ENCODE data around the gene BCKDHA.
"Not testable (repeated sequence)": the region's sequence is repeated elsewhere in the genome, so short reads cannot be mapped to it uniquely, and the experiment has no call there.

BCKDHA gene

DNA sequence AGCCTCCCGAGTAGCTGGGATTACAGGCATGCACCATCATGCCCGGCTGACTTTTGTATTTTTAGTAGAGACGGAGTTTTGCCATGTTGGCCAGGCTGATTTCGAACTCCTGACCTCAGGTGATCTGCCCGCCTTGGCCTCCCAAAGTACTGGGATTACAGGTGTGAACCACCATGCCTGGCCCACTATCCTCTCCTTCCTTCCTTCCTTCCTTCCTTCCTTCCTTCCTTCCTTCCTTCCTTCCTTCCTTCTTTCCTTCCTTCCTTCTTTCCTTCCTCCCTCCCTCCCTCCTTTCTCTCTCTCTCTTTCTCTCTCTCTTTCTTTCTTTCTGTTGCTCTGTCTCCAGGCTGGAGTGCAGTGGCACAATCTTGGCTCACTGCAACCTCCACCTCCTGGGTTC lies 26.5 kb upstream of the BCKDHA start:
- H3K27me3 ChIP-seq (ENCODE audit: control insufficient read depth, insufficient read depth, low read length); H3K27ac ChIP-seq (ENCODE audit: low read depth, low read length); H3K4me3 ChIP-seq (ENCODE audit: low read depth, low read length); H3K9me3 ChIP-seq (ENCODE audit: control insufficient read depth, insufficient read depth, low read depth, low read length); H3K9ac ChIP-seq (ENCODE audit: low read length); H3K4me1 ChIP-seq (ENCODE audit: control insufficient read depth, insufficient read depth, low read length); H3K36me3 ChIP-seq (ENCODE audit: control insufficient read depth, insufficient read depth, low read length): not testable (repeated sequence)

DNA sequence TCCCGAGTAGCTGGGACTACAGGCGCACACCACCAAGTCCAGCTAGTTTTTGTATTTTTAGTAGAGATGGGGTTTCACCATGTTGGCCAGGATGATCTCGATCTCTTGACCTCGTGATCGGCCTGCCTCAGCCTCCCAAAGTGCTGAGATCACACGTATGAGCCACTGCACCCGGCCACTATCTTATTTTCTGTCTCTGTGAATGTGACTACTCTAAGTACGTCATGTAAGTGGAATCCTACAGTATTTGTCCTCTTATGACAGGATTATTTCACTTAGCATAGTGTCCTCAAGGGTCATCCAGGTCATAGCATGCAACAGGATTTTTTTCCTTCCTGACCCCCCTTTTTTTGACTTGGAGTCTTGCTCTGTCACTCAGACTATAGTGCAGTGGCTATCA lies 26.1 kb upstream of the BCKDHA start:
- no peaks in the 10 kb centered on the region for H3K36me3 ChIP-seq (ENCODE audit: control insufficient read depth, insufficient read depth, low read length)
- no peak overlapping the region for H3K9ac ChIP-seq (ENCODE audit: low read length)
- no peaks in the 10 kb centered on the region for H3K4me1 ChIP-seq (ENCODE audit: control insufficient read depth, insufficient read depth, low read length)
- H3K27ac ChIP-seq (ENCODE audit: low read depth, low read length) = no peak overlapping the region
- H3K27me3 ChIP-seq (ENCODE audit: control insufficient read depth, insufficient read depth, low read length) = no peaks in the 10 kb centered on the region
- H3K9me3 ChIP-seq (ENCODE audit: control insufficient read depth, insufficient read depth, low read depth, low read length) = no peaks in the 10 kb centered on the region
- no peak overlapping the region for H3K4me3 ChIP-seq (ENCODE audit: low read depth, low read length)

DNA sequence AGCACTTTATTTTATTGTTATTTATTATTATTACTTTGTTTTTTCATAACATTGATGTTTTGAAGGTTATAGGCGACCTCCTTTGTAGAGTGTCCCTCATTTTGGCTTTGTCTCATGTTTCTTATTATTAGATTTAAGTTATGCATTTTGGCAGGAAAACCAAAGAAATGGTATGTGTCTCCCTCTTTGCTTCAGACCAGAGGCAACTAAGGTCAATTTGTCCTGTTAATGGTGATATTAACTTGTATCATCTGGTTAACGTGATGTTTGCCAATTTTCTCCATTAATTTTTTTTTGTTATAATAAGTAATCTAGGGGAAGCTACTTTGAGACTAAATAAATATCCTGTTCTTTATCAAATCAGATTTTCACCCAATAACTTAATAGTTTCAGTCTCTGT lies 25.1 kb upstream of the BCKDHA start:
- H3K4me1 ChIP-seq (ENCODE audit: control insufficient read depth, insufficient read depth, low read length) = no peaks in the 10 kb centered on the region
- no peak overlapping the region for H3K9ac ChIP-seq (ENCODE audit: low read length)
- H3K4me3 ChIP-seq (ENCODE audit: low read depth, low read length) = no peak overlapping the region
- no peaks in the 10 kb centered on the region for H3K9me3 ChIP-seq (ENCODE audit: control insufficient read depth, insufficient read depth, low read depth, low read length)
- 0 out of 2 replicates have a peak, but pooled peaks cover 3% of the 10 kb centered on the region for H3K27me3 ChIP-seq (ENCODE audit: control insufficient read depth, insufficient read depth, low read length)
- no peaks in the 10 kb centered on the region for H3K36me3 ChIP-seq (ENCODE audit: control insufficient read depth, insufficient read depth, low read length)
- no peak overlapping the region for H3K27ac ChIP-seq (ENCODE audit: low read depth, low read length)

DNA sequence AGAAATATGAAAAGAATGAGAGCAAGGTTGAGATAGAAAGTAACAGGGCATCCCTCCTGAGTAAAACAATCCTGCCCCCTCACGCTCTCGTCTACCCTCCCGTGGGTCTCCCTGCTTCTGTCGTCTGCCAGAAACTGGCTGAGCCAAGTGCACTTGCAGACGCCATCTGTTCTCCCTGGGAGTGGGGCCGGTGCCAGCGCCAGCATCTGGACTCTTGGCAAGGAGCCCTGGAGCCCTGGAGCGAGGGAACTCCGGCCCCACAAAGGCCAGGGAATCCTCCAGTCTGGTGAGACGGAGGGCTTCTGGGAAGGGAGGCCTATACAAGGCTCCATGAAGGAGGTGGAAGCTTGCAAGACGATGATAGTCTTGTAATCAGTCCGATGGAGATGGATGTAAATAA lies 23.6 kb upstream of the BCKDHA start:
- H3K4me1 ChIP-seq (ENCODE audit: control insufficient read depth, insufficient read depth, low read length) = peaks cover 2% of the 10 kb centered on the region; the same call in 1 of the 2 replicates
- no peak overlapping the region for H3K4me3 ChIP-seq (ENCODE audit: low read depth, low read length)
- no peak overlapping the region for H3K9ac ChIP-seq (ENCODE audit: low read length)
- no peaks in the 10 kb centered on the region for H3K36me3 ChIP-seq (ENCODE audit: control insufficient read depth, insufficient read depth, low read length)
- no peak overlapping the region for H3K27ac ChIP-seq (ENCODE audit: low read depth, low read length)
- no peaks in the 10 kb centered on the region for H3K9me3 ChIP-seq (ENCODE audit: control insufficient read depth, insufficient read depth, low read depth, low read length)
- 0 out of 2 replicates have a peak, but pooled peaks cover 3% of the 10 kb centered on the region for H3K27me3 ChIP-seq (ENCODE audit: control insufficient read depth, insufficient read depth, low read length)

DNA sequence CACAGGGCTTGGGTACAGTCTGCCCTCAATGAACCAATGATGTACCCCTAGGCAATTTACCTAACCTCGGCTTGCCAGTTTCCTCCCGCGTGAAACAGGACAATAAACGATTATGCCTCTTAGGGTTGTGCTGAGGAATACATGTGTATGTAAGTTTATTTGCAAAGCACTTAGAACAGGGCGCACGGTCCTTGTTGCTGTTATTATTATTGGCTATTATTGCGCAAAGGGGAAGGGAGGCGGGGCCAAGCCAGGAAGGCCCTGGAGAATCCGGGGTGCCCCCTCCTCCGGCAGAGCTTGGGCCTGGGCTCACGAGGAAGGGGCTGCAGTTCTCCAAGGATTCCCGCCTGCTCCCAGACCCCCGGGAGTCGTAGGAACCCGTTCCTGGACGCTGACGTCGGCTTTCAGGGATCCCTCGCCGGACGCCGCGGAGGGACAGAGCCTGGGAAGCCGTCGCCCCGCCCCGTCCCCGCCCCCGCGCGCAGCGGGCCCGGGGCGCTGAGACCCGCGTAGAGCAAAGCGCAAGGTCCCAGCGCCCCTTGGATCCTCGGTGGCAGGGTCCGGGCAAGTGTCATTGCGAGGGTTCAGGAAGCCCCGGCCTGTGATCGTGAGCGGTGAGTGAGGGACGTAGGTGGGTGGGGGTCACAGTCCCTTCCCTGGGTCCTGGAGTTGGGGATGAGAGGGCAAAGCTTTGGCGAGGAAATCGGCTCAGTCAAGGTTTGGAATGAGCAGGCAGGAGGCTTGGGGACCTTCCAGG lies 21.2 kb upstream of the BCKDHA start, which contains the start of gene TMEM91:
TMEM91 (plus strand) TSS at position 293 of the 757 bp plus-strand sequence. CDS start 1,777 bp downstream, outside the sequence.
- Histone ChIP-seq H3K27me3 (ENCODE audit: control insufficient read depth, insufficient read depth, low read length) (0 out of 2 replicates have a peak, but pooled peaks cover 3% of the 10 kb centered on the region), H3K36me3 (ENCODE audit: control insufficient read depth, insufficient read depth, low read length) (no peaks in the 10 kb centered on the region), H3K9me3 (ENCODE audit: control insufficient read depth, insufficient read depth, low read depth, low read length) (no peaks in the 10 kb centered on the region), H3K4me1 (ENCODE audit: control insufficient read depth, insufficient read depth, low read length) (peaks cover 2% of the 10 kb centered on the region; the same call in 1 of the 2 replicates), H3K9ac (ENCODE audit: low read length) (peak within 1 kb of the TSS; percentile 26), H3K27ac (ENCODE audit: low read depth, low read length) (no peak within 1 kb of the TSS), H3K4me3 (ENCODE audit: low read depth, low read length) (peak within 1 kb of the TSS; percentile 69)

DNA sequence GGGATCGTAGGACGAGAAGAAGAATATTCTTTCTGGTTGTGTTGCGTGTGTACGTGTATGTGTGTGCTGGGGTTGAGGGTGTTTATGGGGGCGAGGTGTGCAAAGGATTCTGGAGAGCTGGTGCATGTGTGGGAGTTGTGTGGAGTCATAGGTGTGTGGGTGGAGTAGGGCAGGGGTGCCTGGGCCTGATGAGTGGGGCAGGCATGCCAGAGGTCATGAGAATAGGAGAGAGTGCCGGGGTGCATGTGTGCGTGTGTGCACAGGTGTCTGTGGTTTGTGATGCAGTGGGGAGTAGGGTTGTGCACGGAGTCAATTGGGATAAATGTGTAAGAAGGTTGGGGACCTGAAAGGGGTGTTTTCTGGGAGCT lies 20.6 kb upstream of the BCKDHA start:
- H3K4me1 ChIP-seq (ENCODE audit: control insufficient read depth, insufficient read depth, low read length) = peaks cover 2% of the 10 kb centered on the region; the same call in 1 of the 2 replicates
- H3K36me3 ChIP-seq (ENCODE audit: control insufficient read depth, insufficient read depth, low read length) = no peaks in the 10 kb centered on the region
- peak overlapping the region; percentile 26 for H3K9ac ChIP-seq (ENCODE audit: low read length)
- H3K27me3 ChIP-seq (ENCODE audit: control insufficient read depth, insufficient read depth, low read length) = 0 out of 2 replicates have a peak, but pooled peaks cover 3% of the 10 kb centered on the region
- H3K4me3 ChIP-seq (ENCODE audit: low read depth, low read length) = peak overlapping the region; percentile 69
- no peak overlapping the region for H3K27ac ChIP-seq (ENCODE audit: low read depth, low read length)
- no peaks in the 10 kb centered on the region for H3K9me3 ChIP-seq (ENCODE audit: control insufficient read depth, insufficient read depth, low read depth, low read length)

DNA sequence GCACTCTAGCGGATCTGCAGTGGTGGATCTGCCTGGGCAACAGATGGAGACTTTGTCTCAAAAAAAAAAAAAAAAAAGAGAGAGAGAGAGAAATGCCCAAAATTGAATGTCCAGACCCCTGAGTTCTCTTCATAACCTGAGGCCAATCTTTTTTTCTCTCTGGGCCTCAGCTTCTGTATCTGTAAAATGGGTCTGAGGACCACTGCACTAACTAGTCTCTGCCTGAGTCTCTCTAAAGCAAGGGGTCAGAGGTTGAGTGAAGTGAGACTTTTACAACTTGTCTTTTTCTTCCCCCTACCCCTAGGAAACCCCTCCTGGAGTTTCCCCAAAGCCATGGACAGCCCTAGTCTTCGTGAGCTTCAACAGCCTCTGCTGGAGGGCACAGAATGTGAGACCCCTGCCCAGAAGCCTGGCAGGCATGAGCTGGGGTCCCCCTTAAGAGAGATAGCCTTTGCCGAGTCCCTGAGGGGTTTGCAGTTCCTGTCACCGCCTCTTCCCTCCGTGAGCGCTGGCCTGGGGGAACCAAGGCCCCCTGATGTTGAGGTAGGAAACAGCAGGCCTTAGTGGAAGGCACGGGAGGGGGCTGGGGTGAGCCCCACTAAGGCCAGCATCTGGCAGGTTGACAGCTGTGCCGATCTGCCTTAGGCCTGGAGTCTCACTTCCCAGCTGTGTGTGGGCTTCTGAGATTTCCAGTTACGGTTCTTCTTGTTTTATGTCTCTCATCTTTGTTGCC lies 19.5 kb upstream of the BCKDHA start:
- no peaks in the 10 kb centered on the region for H3K36me3 ChIP-seq (ENCODE audit: control insufficient read depth, insufficient read depth, low read length)
- no peaks in the 10 kb centered on the region for H3K9me3 ChIP-seq (ENCODE audit: control insufficient read depth, insufficient read depth, low read depth, low read length)
- 0 out of 2 replicates have a peak, but pooled peaks cover 3% of the 10 kb centered on the region for H3K27me3 ChIP-seq (ENCODE audit: control insufficient read depth, insufficient read depth, low read length)
- no peak overlapping the region for H3K9ac ChIP-seq (ENCODE audit: low read length)
- H3K4me1 ChIP-seq (ENCODE audit: control insufficient read depth, insufficient read depth, low read length) = peaks cover 2% of the 10 kb centered on the region; the same call in 1 of the 2 replicates
- no peak overlapping the region for H3K27ac ChIP-seq (ENCODE audit: low read depth, low read length)
- no peak overlapping the region for H3K4me3 ChIP-seq (ENCODE audit: low read depth, low read length)

DNA sequence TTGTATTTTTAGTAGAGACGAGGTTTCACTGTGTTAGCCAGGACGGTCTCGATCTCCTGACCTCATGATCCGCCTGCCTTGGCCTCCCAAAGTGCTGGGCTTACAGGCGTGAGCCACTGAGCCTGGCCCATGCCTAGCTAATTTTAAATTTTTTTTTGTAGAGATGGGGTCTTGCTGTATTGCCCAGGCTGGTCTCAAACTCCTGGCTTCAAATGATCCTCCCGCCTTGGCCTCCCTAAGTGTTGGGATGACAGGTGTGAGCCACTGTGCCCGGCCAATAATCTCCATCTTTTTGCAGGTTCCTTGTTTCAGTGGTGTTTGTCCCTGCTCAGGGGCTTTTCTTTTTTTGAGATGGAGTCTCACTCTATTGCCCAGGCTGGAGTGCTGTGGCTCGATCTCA lies 16.1 kb upstream of the BCKDHA start:
- H3K27me3 ChIP-seq (ENCODE audit: control insufficient read depth, insufficient read depth, low read length); H3K36me3 ChIP-seq (ENCODE audit: control insufficient read depth, insufficient read depth, low read length); H3K27ac ChIP-seq (ENCODE audit: low read depth, low read length); H3K4me1 ChIP-seq (ENCODE audit: control insufficient read depth, insufficient read depth, low read length); H3K9me3 ChIP-seq (ENCODE audit: control insufficient read depth, insufficient read depth, low read depth, low read length); H3K9ac ChIP-seq (ENCODE audit: low read length); H3K4me3 ChIP-seq (ENCODE audit: low read depth, low read length): not testable (repeated sequence)

DNA sequence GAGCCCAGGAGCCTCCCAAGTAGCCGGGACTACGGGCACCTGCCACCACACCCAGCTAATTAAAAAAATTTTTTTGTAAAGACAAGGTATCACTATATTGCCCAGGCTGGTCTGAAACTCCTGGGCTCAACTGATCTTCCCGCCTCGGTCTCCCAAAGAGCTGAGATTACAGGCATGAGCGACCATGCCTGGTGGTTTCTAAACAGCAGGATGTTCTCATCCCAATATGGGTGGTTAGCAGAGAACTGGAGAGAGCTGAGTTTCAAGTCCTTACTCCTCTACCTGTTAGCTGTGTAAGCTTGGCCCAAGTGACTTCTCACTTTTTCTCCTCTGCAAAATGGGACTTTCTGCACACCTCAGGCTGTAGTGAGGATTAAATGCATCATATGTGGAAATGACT lies 13.3 kb upstream of the BCKDHA start:
- H3K4me3 ChIP-seq (ENCODE audit: low read depth, low read length) = no peak overlapping the region
- no peaks in the 10 kb centered on the region for H3K9me3 ChIP-seq (ENCODE audit: control insufficient read depth, insufficient read depth, low read depth, low read length)
- H3K36me3 ChIP-seq (ENCODE audit: control insufficient read depth, insufficient read depth, low read length) = peaks cover 26% of the 10 kb centered on the region
- no peak overlapping the region for H3K9ac ChIP-seq (ENCODE audit: low read length)
- no peaks in the 10 kb centered on the region for H3K27me3 ChIP-seq (ENCODE audit: control insufficient read depth, insufficient read depth, low read length)
- H3K4me1 ChIP-seq (ENCODE audit: control insufficient read depth, insufficient read depth, low read length) = no peaks in the 10 kb centered on the region
- no peak overlapping the region for H3K27ac ChIP-seq (ENCODE audit: low read depth, low read length)

DNA sequence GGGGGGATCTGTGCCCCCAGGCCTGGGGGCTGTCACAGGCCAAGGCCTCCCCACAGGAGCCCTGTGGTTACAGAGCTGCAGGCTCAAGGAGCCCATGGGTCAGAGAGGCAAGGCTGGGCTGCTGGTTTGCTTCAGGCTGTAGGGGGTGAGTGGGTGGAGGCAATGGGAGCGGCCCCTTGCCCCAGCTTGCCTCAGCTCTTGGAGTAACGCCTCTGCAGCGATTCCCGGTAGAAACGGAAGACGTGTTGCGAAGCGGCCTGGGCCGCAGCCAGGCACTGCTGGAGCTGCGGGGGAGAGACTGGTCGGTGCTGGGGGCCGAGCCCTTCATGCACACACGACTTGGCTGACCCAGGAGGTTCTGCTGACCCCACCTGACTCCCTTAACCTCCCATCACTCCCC lies 11.2 kb upstream of the BCKDHA start:
- no peaks in the 10 kb centered on the region for H3K27me3 ChIP-seq (ENCODE audit: control insufficient read depth, insufficient read depth, low read length)
- no peak overlapping the region for H3K9ac ChIP-seq (ENCODE audit: low read length)
- no peak overlapping the region for H3K27ac ChIP-seq (ENCODE audit: low read depth, low read length)
- no peaks in the 10 kb centered on the region for H3K4me1 ChIP-seq (ENCODE audit: control insufficient read depth, insufficient read depth, low read length)
- no peak overlapping the region for H3K4me3 ChIP-seq (ENCODE audit: low read depth, low read length)
- peaks cover 44% of the 10 kb centered on the region for H3K36me3 ChIP-seq (ENCODE audit: control insufficient read depth, insufficient read depth, low read length)
- H3K9me3 ChIP-seq (ENCODE audit: control insufficient read depth, insufficient read depth, low read depth, low read length) = no peaks in the 10 kb centered on the region

DNA sequence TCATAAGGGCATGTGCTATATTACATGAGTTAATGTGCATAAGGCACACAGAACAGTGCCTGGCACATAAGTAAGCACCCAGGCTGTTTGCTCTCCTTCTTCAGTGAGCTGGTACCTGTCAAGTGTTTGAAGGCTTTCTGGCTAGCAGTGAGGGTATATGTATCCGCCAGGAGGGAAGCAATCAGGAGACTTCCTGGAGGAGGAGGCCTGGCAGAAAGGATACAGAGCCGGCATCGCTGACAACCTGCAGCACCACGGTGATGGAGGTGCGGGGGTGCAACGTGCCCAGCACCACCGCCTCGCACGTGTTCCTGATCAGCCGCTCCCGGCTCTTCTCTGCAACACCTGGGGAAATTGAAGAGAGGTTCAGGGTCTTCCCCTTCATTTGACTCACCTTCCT lies 6.0 kb upstream of the BCKDHA start:
- Histone ChIP-seq H3K27me3 (ENCODE audit: control insufficient read depth, insufficient read depth, low read length) (no peaks in the 10 kb centered on the region), H3K4me1 (ENCODE audit: control insufficient read depth, insufficient read depth, low read length) (no peaks in the 10 kb centered on the region), H3K36me3 (ENCODE audit: control insufficient read depth, insufficient read depth, low read length) (peaks cover 53% of the 10 kb centered on the region), H3K4me3 (ENCODE audit: low read depth, low read length) (no peak overlapping the region), H3K9ac (ENCODE audit: low read length) (no peak overlapping the region), H3K27ac (ENCODE audit: low read depth, low read length) (no peak overlapping the region), H3K9me3 (ENCODE audit: control insufficient read depth, insufficient read depth, low read depth, low read length) (no peaks in the 10 kb centered on the region)
